ENCODE measurements around the gene OR5H6. TPM values are rescaled to one million over a fixed set of nuclear protein-coding genes. Genes with fewer than 3 reads are reported as not detected.

The OR5H6 gene
- total RNA-seq: not detected in 2 replicates

GRCh38 chr3:98263944-98264343 lies at the start of gene OR5H6:
Gene OR5H6 (plus strand): TSS chr3:98264244. CDS start chr3:98264333, 89 bp downstream.

GRCh38 chr3:98282205-98282604 lies 18.2 kb downstream of the OR5H6 start, which contains the start of gene OR5H2:
Gene OR5H2 (plus strand): TSS chr3:98282505. CDS start chr3:98282903, 398 bp downstream.

Other genes with a start within 250 kb of the OR5H6 start
- gene GABRR3, start 228.9 kb upstream of the OR5H6 start, total RNA-seq: not detected in 2 replicates
- not detected in 2 replicates for gene OR5AC2, start 177.1 kb upstream of the OR5H6 start, total RNA-seq
- gene OR5H1, start 133.5 kb upstream of the OR5H6 start, total RNA-seq: not detected in 2 replicates
- not detected in 2 replicates for gene OR5H14, start 116.8 kb upstream of the OR5H6 start, total RNA-seq
- not detected in 2 replicates for gene OR5H15, start 97.5 kb upstream of the OR5H6 start, total RNA-seq
- gene OR5H2, start 18.3 kb downstream of the OR5H6 start, total RNA-seq: not detected in 2 replicates
- not detected in 2 replicates for gene OR5K4, start 89.6 kb downstream of the OR5H6 start, total RNA-seq
- gene OR5K3, start 126.4 kb downstream of the OR5H6 start, total RNA-seq: not detected in 2 replicates
- not detected in 2 replicates for gene OR5K1, start 199.0 kb downstream of the OR5H6 start, total RNA-seq
- gene OR5K2, start 233.4 kb downstream of the OR5H6 start, total RNA-seq: not detected in 2 replicates

Measured in bronchus fibroblast of lung (primary cell).